Hepatocyte (in vitro differentiated cells): ENCODE measurements around the gene TNFRSF13B.

Experiments
- EZH2 ChIP-seq: fragments of 200-600 bp; sonication (generic); IDR thresholded peaks from 2 replicates; pipeline ENCODE4 v1.6.1; 2016; ENCODE audit warnings: antibody characterized with exemption, mild to moderate bottlenecking, borderline replicate concordance
- EZH2phosphoT487 ChIP-seq: fragments of 200-600 bp; sonication (generic); IDR thresholded peaks from one replicate; pipeline ENCODE4 v1.6.1; 2018; ENCODE audit warnings: antibody characterized with exemption, mild to moderate bottlenecking, low read depth, moderate library complexity; ENCODE audit not compliant: unreplicated experiment, severe bottlenecking
- TF ChIP-seq, protein P1 (sequence below): fragments of 200-600 bp; sonication (generic); IDR thresholded peaks from 2 replicates; pipeline ENCODE4 v1.5.1; 2016; ENCODE audit warnings: antibody characterized with exemption, mild to moderate bottlenecking; ENCODE audit not compliant: poor library complexity

DNA sequence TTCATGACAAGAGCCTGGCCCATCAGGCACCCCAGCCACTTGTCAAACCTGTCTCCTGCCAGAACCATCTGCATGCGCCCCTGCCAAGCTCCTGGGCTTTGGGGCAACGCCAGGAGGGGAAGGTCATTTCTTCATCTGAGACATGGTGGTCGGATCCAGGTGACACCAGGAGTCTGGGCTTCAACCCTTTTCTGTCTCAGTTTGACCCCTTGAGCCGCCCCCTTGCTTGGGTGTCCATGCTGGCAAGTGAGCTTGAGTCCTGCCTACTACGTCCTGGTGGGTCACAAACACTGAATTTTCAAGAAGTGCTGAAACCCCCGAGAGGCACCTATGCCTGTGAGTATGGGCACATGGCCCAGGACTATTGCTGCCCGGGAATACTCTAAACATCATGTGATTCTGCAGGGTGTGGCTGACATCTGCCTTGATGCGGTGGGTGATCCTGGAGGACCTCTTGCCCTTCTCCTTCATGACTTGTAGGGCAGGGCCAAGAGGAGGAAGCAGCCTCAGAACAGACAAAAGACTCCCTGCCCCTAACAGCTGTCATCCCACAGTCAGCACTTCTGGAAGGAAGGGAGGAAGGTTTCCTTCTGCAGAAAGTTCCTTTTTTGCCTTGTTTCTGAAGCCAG is 43.4 kb downstream of the TNFRSF13B start:
- TF ChIP-seq, protein P1, sequence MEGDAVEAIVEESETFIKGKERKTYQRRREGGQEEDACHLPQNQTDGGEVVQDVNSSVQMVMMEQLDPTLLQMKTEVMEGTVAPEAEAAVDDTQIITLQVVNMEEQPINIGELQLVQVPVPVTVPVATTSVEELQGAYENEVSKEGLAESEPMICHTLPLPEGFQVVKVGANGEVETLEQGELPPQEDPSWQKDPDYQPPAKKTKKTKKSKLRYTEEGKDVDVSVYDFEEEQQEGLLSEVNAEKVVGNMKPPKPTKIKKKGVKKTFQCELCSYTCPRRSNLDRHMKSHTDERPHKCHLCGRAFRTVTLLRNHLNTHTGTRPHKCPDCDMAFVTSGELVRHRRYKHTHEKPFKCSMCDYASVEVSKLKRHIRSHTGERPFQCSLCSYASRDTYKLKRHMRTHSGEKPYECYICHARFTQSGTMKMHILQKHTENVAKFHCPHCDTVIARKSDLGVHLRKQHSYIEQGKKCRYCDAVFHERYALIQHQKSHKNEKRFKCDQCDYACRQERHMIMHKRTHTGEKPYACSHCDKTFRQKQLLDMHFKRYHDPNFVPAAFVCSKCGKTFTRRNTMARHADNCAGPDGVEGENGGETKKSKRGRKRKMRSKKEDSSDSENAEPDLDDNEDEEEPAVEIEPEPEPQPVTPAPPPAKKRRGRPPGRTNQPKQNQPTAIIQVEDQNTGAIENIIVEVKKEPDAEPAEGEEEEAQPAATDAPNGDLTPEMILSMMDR, result no peak
- TF ChIP-seq EZH2 (no peak), EZH2phosphoT487 (no peak)
